Smooth muscle cell (in vitro differentiated cells): ENCODE data around the gene ECSCR. TPM values are rescaled to one million over a fixed set of nuclear protein-coding genes. Genes with fewer than 3 reads are reported as not detected.

Source experiments
- DNase-seq: peaks from one replicate; lab custom pipeline; 2025; ENCODE audit not compliant: unreplicated experiment; lab: John Stamatoyannopoulos, UW
- H2AFZ ChIP-seq: fragments of 200-600 bp; sonication (generic); 2 replicates; pipeline ENCODE4 v1.6.0; 2016; ENCODE audit warnings: antibody characterized with exemption, low read depth, mild to moderate bottlenecking
- H3F3A ChIP-seq: fragments of 200-600 bp; sonication (generic); 2 replicates; pipeline ENCODE4 v1.6.0; 2017; ENCODE audit warnings: antibody characterized with exemption, low read depth
- H3K27ac ChIP-seq: fragments of 200-600 bp; sonication (generic); 2 replicates; pipeline ENCODE4 v1.5.1; 2016; ENCODE audit warnings: low read depth, mild to moderate bottlenecking
- H3K27me3 ChIP-seq: fragments of 200-600 bp; sonication (generic); 2 replicates; pipeline ENCODE4 v1.6.1; 2016; ENCODE audit warnings: low read depth, mild to moderate bottlenecking
- H3K36me3 ChIP-seq: fragments of 200-600 bp; sonication (generic); 2 replicates; pipeline ENCODE4 v1.5.1; 2016; ENCODE audit warnings: low read depth
- H3K4me1 ChIP-seq: fragments of 200-600 bp; sonication (generic); 2 replicates; pipeline ENCODE4 v1.5.1; 2016; ENCODE audit warnings: low read depth
- H3K4me2 ChIP-seq: fragments of 200-600 bp; sonication (generic); 2 replicates; pipeline ENCODE4 v1.6.0; 2016; ENCODE audit warnings: mild to moderate bottlenecking
- H3K4me3 ChIP-seq: fragments of 200-600 bp; sonication (generic); 2 replicates; pipeline ENCODE4 v1.5.1; 2016; ENCODE audit warnings: mild to moderate bottlenecking
- H3K79me2 ChIP-seq: fragments of 200-600 bp; sonication (generic); 2 replicates; pipeline ENCODE4 v1.6.0; 2016; ENCODE audit warnings: low read depth, mild to moderate bottlenecking
- H3K9ac ChIP-seq: fragments of 200-600 bp; sonication (generic); 2 replicates; pipeline ENCODE4 v1.6.0; 2016; ENCODE audit warnings: low read depth
- H3K9me3 ChIP-seq: fragments of 200-600 bp; sonication (generic); replicated peaks from 2 replicates; pipeline ENCODE4 v1.5.1; 2016; ENCODE audit warnings: low read depth
- H4K20me1 ChIP-seq: fragments of 200-600 bp; sonication (generic); 2 replicates; pipeline ENCODE4 v1.6.0; 2016; ENCODE audit warnings: low read depth
- WGBS: methylation state at CpG from one replicate; pipeline ENCODE4 v1.1.7; 2016; ENCODE audit warnings: low lambda C conversion rate; 5-methylcytosine and 5-hydroxymethylcytosine counted together
- polyA plus RNA-seq: library from polyadenylated mRNA; unstranded; fragments of >200 nt; fragmentation: Nextera tagmentation; extraction: Ambion mirVana; gene quantifications from 2 replicates; pipeline ENCODE4 v1.2.1, GENCODE V29; 2016
- small RNA-seq: library from RNA; depleted of rRNA; stranded (forward); fragments of <200 nt; gene quantifications from one replicate; pipeline ENCODE3, GENCODE V24; 2014
- total RNA-seq: library from RNA; depleted of rRNA; stranded (reverse); fragments of >200 nt; gene quantifications from 2 replicates; pipeline ENCODE4 v1.2.3, GENCODE V29; 2014
- TF ChIP-seq, protein P1 (sequence below): fragments of 200-600 bp; sonication (generic); IDR thresholded peaks from 2 replicates; pipeline ENCODE4 v1.5.1; 2017; ENCODE audit warnings: borderline replicate concordance, mild to moderate bottlenecking, antibody characterized with exemption; ENCODE audit not compliant: insufficient read depth, poor library complexity, severe bottlenecking

Gene ECSCR
- total and polyA plus RNA-seq, 2 experiments from 2014 or later: 0.41 TPM; not detected in 1

GRCh38 chr5:139402561-139403158, 59.9 kb downstream of the ECSCR start:
- H3K4me3 ChIP-seq: peak overlapping the region; percentile 50
- 80% methylated on average over 7 of the region's 7 CpGs for WGBS

GRCh38 chr5:139401546-139401945, 61.0 kb downstream of the ECSCR start:
- Histone ChIP-seq H3K27ac (no peak overlapping the region), H3K27me3 (no peaks in the 10 kb centered on the region), H3K4me2 (no peak overlapping the region), H3K36me3 (no peaks in the 10 kb centered on the region), H3K4me3 (no peak overlapping the region), H4K20me1 (no peaks in the 10 kb centered on the region), H3F3A (peaks cover 4% of the 10 kb centered on the region), H3K9me3 (no peaks in the 10 kb centered on the region), H3K9ac (no peak overlapping the region), H2AFZ (no peak overlapping the region), H3K79me2 (no peaks in the 10 kb centered on the region), H3K4me1 (peaks cover 8% of the 10 kb centered on the region)
- DNase-seq: no peak
- TF ChIP-seq, protein P1, sequence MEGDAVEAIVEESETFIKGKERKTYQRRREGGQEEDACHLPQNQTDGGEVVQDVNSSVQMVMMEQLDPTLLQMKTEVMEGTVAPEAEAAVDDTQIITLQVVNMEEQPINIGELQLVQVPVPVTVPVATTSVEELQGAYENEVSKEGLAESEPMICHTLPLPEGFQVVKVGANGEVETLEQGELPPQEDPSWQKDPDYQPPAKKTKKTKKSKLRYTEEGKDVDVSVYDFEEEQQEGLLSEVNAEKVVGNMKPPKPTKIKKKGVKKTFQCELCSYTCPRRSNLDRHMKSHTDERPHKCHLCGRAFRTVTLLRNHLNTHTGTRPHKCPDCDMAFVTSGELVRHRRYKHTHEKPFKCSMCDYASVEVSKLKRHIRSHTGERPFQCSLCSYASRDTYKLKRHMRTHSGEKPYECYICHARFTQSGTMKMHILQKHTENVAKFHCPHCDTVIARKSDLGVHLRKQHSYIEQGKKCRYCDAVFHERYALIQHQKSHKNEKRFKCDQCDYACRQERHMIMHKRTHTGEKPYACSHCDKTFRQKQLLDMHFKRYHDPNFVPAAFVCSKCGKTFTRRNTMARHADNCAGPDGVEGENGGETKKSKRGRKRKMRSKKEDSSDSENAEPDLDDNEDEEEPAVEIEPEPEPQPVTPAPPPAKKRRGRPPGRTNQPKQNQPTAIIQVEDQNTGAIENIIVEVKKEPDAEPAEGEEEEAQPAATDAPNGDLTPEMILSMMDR: no peak
- WGBS: 96% methylated on average over 10 of the region's 10 CpGs

More at GRCh38 chr5:139402561-139403158, 59.9 kb downstream of the ECSCR start:
- DNase-seq: no peak
- Histone ChIP-seq H3K79me2 (no peaks in the 10 kb centered on the region), H3K4me1 (peaks cover 8% of the 10 kb centered on the region), H3K27me3 (no peaks in the 10 kb centered on the region), H3K9me3 (no peaks in the 10 kb centered on the region), H3K9ac (peak overlapping the region; percentile 73), H4K20me1 (no peaks in the 10 kb centered on the region), H3K4me2 (peak overlapping the region; percentile 90), H3F3A (peaks cover 4% of the 10 kb centered on the region), H3K36me3 (no peaks in the 10 kb centered on the region), H2AFZ (no peak overlapping the region), H3K27ac (peak overlapping the region; percentile 92)
- TF ChIP-seq, protein P1: peak; percentile 26

GRCh38 chr5:139399501-139400121, 62.9 kb downstream of the ECSCR start:
- Histone ChIP-seq H3K9me3 (no peaks in the 10 kb centered on the region), H3K4me2 (no peak overlapping the region), H2AFZ (no peak overlapping the region), H3K4me3 (no peak overlapping the region), H3K27me3 (no peaks in the 10 kb centered on the region), H3K79me2 (no peaks in the 10 kb centered on the region), H3K36me3 (no peaks in the 10 kb centered on the region), H3K9ac (no peak overlapping the region), H3K27ac (no peak overlapping the region), H4K20me1 (no peaks in the 10 kb centered on the region), H3K4me1 (peaks cover 6% of the 10 kb centered on the region), H3F3A (peaks cover 4% of the 10 kb centered on the region)
- TF ChIP-seq, protein P1: no peak
- DNase-seq: no peak
- WGBS: 94% methylated on average over 6 of the region's 6 CpGs

Small RNA genes lying within 50 kb of the gene (small RNA-seq; reads per million reads assigned to genes)
- not detected for gene RNU5B-4P

Other genes with a start within 250 kb of the ECSCR start
- 267 and 353 TPM in 2 replicates for gene MATR3, start 169.0 kb downstream of the ECSCR start, total RNA-seq
- 151 and 169 TPM in 2 replicates for gene MATR3, start 169.0 kb downstream of the ECSCR start, polyA plus RNA-seq
- gene PAIP2, start 120.9 kb downstream of the ECSCR start, total RNA-seq: 96.1 and 98.1 TPM in 2 replicates
- gene PAIP2, start 120.9 kb downstream of the ECSCR start, polyA plus RNA-seq: 120 and 123 TPM in 2 replicates
- gene SLC23A1, start 79.4 kb downstream of the ECSCR start, total RNA-seq: not detected in 2 replicates
- 0.22 and 0.35 TPM in 2 replicates for gene SLC23A1, start 79.4 kb downstream of the ECSCR start, polyA plus RNA-seq
- gene MZB1, start 72.8 kb downstream of the ECSCR start, total RNA-seq: not detected in 2 replicates
- gene MZB1, start 72.8 kb downstream of the ECSCR start, polyA plus RNA-seq: 0.19 TPM in 1 of 2 replicates, not detected in the other
- 0.90 and 1.2 TPM in 2 replicates for gene PROB1, start 67.6 kb downstream of the ECSCR start, total RNA-seq
- 3.8 and 5.7 TPM in 2 replicates for gene PROB1, start 67.6 kb downstream of the ECSCR start, polyA plus RNA-seq
- gene SPATA24, start 58.7 kb downstream of the ECSCR start, total RNA-seq: 2.0 and 4.0 TPM in 2 replicates
- 2.2 and 2.6 TPM in 2 replicates for gene SPATA24, start 58.7 kb downstream of the ECSCR start, polyA plus RNA-seq
- 6.3 and 16.9 TPM in 2 replicates for gene DNAJC18, start 23.2 kb downstream of the ECSCR start, total RNA-seq
- gene DNAJC18, start 23.2 kb downstream of the ECSCR start, polyA plus RNA-seq: 9.6 and 15.4 TPM in 2 replicates
- gene SMIM33, start 8.3 kb upstream of the ECSCR start, total RNA-seq: not detected in 2 replicates
- gene SMIM33, start 8.3 kb upstream of the ECSCR start, polyA plus RNA-seq: not detected in 2 replicates
- gene STING1, start 20.0 kb upstream of the ECSCR start, total RNA-seq: 5.8 and 7.5 TPM in 2 replicates
- 7.8 and 9.6 TPM in 2 replicates for gene STING1, start 20.0 kb upstream of the ECSCR start, polyA plus RNA-seq
- 69.3 and 76.5 TPM in 2 replicates for gene UBE2D2, start 98.6 kb upstream of the ECSCR start, total RNA-seq
- gene UBE2D2, start 98.6 kb upstream of the ECSCR start, polyA plus RNA-seq: 174 and 200 TPM in 2 replicates
- 85.5 and 103 TPM in 2 replicates for gene CXXC5, start 185.6 kb upstream of the ECSCR start, total RNA-seq
- gene CXXC5, start 185.6 kb upstream of the ECSCR start, polyA plus RNA-seq: 139 and 175 TPM in 2 replicates